NCI-H2081 (cell line): ENCODE data around the gene ERCC2.
"Not testable (repeated sequence)": the region's sequence is repeated elsewhere in the genome, so short reads cannot be mapped to it uniquely, and the experiment has no call there.

Source experiments
- DNase-seq, 2 experiments: peaks; one replicate each; lab custom pipeline; 2025; lab: John Stamatoyannopoulos, UW

ERCC2 gene

DNA sequence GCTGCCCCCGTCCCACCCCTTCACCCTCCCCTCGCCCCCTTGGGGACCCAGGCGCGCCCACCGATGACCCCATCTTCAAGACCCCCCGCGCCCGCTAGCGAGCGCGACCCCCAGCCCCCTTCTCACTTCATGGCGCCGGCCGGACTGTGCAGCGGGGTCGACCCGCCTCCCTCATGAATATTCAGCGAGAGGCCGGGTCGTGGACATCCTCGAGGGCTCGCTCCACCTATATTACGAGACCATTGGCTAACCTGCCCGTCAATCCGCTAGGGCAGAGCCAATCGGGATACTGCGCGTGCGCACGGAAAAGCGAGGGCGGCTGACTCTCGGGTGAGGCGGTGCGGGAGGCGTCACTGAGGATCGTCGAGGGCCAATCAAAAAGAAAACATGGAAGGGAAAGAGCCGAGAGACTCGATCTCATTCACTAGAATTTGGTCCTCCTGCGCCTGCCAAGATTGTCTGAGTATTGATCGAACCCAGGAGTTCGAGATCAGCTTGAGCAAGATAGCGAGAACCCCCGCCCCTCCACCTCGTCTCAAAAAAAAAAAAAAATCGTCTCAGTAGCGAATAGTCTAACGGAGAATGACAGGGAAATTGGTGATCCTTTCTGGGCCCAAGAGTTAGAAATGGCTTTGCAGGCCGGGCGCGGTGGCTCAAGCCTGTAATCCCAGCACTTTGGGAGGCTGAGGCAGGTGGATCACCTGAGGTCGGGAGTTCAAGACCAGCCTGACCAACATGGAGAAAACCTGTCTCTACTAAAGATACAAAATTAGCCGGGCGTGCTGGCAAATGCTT is at the start of gene ERCC2:
Gene ERCC2, minus strand, starts transcription at position 164 of the 795 bp plus-strand sequence. Its CDS starts 33 bp downstream, at position 131.
- DNase-seq, result peak; percentile 97 to 99

DNA sequence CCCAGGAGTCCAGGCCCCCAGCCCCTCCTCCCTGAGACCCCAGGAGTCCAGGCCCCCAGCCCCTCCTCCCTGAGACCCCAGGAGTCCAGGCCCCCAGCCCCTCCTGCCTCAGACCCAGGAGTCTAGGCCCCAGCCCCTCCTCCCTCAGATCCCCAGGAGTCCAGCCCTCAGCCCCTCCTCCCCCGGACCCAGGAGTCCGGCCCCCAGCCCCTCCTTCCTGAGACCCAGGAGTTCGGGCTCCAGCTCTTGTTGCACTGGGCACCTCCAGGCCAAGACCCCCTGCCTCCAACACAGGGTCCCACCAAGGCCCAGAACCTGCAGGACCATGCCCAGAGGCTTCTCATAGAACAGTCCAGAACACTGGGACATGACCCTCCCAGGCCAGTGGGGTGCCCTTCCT is 49.5 kb upstream of the ERCC2 start:
- DNase-seq, result no peak

DNA sequence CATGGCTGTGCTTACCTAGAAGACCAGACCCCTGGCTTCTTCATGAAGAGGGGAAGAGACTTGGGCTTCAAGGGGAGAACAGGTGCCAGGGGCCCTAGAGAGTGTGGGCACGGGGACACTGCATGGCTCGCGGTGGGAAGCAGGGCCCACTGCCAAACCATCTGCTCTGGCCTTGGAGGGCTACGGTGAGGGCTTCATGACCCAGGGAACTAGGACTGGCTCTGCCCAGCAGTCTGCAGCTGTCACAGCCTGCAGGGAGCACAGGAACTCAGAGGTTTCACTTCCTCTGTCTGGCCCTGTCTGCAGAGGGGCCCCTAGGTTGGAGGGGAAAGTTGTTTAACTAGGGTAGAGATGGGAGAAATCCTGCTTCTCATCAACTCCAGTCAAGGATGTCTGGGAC is 49.0 kb upstream of the ERCC2 start:
- DNase-seq, result no peak

DNA sequence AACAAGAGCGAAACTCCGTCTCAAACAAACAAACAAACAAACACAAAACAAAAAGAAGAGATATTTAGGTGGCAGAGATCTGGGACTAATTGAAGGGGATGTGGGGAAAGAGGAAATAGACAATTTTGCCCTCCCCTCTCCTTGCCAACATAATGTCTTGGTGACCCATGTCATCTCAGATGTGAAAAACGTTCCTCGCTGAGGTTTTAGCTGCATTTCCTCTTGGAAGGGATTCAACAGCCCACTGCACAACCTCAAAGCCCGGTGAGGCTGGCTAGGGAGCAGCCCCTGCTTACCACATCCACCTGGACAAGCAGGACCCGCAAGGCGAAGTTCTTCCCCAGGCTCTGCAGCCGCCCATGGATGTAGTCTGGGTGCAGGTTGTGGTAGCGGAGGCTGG is 48.4 kb upstream of the ERCC2 start:
- no peak for DNase-seq

DNA sequence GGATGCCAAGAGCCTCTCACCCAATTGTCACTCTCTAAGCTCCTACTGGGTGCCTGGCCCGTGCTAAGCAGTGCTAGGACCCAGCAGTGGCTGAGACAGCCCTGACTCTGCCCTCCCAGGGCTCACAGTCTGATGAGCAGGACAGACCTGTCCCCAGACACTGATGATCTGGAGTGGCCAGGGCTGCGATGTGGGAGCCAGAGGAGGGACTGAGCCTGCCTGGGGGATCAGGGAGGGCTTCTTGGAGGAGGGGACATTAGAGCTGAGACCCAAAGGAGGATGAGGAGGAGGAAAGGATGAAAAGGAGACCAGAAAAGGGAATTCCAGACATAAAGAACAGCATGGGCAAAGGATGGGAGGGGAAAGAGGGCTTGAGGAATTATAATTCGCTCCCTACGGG is 46.8 kb upstream of the ERCC2 start:
- no peak for DNase-seq

DNA sequence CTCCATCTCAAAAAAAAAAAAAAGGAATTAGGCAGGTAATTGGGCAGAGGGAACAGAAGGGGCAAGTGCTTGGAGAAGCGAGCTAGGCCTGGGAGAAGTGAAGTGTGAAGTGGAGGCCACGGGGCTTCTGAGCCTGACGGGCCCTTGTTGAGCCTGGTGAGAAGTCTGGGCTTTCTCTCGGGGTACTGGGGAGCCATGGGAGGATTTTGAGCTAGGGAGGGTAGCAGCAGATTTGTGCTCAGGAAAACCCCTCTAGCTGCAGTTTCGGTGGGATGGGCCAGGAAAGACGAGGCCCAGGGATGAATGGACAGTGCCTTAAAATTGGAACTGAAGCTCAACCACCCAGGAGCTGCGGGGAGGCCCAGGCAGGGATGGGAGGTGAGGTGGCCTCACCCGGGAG is 44.1 kb upstream of the ERCC2 start:
- no peak for DNase-seq

DNA sequence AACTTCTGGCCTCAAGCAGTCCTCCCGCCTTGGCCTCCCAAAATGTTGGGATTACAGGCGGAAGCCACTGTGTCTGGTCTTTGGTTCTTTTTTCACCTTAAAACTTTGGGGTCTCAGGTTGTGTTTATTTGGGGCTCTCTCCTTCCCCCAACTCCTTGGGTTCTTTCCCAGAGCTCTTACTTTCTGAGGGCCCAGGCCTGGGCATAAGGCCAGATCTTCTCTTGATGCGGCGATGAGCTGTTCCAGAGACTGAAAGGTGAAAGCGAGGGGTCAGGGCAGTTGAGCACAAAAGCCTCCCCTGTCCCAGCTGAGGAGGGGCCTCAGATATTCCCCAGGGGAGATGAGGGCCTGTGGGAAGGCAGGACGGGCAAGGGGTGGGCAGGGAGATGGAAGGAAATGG is 43.1 kb upstream of the ERCC2 start:
- no peak for DNase-seq

DNA sequence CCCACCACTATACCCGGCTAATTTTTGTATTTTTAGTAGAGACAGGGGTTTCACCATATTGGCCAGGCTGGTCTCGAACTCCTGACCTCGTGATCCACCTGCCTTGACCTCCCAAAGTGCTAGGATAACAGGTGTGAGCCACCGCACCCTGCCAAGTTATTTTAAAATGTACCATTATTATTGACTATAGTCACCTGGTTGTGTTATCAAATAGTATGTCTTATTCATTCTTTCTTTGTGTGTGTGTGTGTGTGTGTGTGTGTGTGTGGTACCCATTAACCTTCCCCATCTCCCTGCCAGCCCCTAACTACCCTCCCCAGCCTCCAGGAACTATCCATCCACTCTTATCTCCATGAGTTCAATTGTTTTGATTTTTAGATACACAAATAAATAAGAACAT is 40.0 kb upstream of the ERCC2 start:
- not testable (repeated sequence) for DNase-seq

DNA sequence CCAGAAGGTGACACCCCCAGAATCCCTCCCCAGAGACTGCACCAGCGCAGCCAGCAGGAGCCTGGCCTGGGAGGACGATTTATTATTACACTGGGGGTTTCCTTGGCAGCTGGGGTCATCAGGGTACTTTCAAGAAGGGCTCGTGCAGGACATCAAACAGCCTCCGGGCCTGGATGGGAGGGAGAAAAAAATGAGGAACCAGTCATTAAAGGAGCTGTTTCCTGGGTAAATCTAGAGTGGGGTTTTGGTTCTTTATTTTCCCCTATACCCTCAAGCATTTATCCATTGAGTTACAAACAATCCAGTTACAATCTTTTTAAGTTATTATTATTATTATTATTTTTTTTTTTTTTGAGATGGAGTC is 39.2 kb upstream of the ERCC2 start:
- no peak for DNase-seq

DNA sequence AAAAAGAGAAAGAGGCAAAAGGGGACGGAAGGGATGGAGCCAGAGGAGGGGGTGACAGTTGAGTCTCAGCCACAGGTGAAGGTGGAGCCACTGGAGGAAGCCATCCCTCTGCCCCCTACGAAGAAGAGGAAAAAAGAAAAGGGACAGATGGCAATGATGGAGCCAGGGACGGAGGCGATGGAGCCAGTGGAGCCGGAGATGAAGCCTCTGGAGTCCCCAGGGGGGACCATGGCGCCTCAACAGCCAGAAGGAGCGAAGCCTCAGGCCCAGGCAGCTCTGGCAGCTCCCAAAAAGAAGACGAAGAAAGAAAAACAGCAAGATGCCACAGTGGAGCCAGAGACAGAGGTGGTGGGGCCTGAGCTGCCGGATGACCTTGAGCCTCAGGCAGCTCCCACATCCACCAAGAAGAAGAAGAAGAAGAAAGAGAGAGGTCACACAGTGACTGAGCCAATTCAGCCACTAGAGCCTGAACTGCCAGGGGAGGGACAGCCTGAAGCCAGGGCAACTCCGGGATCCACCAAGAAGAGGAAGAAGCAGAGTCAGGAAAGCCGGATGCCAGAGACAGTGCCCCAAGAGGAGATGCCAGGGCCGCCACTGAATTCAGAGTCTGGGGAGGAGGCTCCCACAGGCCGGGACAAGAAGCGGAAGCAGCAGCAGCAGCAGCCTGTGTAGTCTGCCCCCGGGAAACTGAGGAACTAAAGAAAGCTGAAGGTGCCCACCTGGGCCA is 38.6 kb upstream of the ERCC2 start:
- no peak for DNase-seq

DNA sequence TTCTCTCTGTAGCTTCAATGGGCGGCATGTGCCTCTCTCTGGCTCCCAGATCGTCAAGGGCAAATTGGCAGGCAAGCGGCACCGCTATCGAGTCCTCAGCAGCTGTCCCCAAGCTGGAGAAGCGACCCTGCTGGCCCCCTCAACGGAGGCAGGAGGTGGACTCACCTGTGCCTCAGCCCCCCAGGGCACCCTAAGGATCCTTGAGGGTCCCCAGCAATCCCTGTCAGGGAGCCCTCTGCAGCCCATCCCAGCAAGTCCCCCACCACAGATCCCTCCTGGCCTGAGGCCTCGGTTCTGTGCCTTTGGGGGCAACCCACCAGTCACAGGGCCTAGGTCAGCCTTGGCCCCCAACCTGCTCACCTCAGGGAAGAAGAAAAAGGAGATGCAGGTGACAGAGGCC is 37.7 kb upstream of the ERCC2 start:
- no peak for DNase-seq

DNA sequence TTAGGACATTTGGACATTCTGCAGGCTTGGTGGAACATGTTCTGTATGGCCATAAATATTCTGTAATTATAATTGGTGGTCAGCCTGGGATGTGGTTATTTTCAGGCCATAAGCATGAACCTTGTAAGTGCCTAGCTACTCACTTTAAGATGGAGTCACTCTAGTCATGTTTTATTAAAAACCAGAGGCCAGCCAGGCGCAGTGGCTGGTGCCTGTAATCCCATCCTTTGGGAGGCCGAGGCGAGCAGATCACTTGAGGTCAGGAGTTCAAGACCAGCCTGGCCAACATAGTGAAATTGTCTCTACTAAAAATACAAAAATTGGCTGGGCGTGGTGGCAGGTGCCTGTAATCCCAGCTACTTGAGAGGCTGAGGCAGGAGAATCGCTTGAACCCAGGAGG is 37.2 kb upstream of the ERCC2 start:
- not testable (repeated sequence) for DNase-seq

DNA sequence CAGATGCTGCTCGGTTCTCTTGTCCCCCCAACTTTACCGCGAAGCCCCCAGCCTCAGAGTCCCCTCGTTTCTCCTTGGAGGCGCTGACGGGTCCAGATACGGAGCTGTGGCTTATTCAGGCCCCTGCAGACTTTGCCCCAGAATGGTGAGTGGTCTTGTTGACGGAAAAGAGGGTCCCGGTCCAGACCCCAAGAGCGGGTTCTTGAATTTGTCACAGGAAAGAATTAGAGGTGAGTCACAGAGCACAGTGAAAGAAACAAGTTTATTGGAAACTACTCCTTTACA is 36.7 kb upstream of the ERCC2 start:
- no peak for DNase-seq

DNA sequence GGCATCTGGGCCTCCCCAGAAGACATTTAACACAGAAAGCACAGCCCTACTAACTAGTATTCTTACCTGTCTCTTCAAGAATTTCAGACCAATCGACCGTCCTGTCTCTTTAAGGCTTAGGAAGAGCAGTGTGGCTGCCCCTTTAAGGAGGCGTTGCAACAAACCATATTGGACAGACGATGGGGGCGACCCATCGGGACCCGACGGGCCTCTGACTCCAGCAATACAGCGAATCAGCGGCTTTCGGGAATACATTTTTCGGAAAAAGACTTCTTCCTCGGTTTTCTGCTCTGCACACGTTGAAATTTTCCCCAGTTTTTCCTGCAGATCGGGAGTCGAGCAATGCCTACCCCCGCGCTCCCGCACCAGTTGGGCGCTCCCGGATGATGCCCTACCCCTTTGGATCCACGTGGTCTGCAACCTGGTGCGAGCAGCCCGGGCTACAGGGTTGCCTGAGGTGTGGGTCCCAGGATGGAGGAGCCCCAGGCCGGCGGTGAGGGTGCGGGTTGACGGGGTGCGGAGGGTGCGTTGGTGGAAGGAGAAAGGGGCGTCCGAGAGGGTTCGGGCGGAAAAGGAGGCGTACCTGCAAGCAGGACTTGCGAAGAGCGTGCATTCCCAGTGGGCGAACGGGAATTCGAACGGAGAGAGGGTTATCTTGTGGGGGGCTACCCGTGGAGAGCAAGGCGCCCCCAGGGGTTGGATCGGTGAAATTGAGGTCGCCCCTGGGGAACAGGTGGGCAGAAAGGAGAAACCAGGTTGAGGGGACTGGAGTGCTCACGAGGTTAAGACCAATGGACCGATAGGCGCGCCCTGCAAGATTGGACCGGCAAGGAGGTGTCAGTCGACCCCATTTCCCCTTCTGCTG is 36.1 kb upstream of the ERCC2 start, which contains the start of gene POLR1G:
Gene POLR1G, plus strand, starts transcription at position 419 of the 865 bp plus-strand sequence. Its CDS starts 53 bp downstream, at position 472.
- DNase-seq, result peak; percentile 73 to 84

DNA sequence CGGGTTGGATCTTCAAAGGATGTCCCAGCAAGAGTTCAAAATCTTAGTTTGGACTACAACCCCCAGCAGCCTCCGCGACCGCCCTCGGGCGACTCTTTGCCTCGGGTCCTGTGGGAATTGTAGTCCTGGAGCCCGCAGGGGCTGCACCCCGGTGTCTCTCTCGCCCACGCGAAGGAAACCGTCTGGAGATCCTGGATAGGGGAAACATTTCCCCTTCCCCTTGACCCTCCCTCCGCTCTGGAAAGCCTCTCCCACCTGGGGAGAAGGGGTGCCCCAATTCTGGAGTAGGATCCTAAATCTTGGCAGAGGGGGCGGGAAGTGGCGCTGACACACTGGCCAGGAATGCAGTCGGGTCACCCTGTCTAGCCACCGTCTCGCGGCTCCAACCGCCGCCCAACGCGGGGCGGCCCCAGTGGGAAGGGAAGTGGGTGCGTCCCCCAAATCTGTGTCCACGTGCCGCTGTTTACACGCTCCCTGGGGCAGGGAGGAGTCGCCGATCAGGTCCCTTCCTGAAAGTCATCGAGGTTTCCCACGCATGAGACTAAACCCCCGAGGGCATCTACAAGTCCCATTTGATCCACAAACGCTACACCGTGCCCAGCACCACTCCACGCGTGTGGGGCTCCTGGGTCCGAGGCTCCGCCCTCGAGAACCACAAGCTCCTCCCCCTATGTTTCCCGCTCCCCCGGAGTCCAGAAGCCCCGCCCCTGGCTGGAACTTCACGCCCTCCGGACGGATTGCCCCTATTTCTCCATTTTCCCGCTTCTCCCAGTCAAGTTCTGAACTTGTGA is 35.3 kb upstream of the ERCC2 start:
- DNase-seq, result peak; percentile 73 to 78

DNA sequence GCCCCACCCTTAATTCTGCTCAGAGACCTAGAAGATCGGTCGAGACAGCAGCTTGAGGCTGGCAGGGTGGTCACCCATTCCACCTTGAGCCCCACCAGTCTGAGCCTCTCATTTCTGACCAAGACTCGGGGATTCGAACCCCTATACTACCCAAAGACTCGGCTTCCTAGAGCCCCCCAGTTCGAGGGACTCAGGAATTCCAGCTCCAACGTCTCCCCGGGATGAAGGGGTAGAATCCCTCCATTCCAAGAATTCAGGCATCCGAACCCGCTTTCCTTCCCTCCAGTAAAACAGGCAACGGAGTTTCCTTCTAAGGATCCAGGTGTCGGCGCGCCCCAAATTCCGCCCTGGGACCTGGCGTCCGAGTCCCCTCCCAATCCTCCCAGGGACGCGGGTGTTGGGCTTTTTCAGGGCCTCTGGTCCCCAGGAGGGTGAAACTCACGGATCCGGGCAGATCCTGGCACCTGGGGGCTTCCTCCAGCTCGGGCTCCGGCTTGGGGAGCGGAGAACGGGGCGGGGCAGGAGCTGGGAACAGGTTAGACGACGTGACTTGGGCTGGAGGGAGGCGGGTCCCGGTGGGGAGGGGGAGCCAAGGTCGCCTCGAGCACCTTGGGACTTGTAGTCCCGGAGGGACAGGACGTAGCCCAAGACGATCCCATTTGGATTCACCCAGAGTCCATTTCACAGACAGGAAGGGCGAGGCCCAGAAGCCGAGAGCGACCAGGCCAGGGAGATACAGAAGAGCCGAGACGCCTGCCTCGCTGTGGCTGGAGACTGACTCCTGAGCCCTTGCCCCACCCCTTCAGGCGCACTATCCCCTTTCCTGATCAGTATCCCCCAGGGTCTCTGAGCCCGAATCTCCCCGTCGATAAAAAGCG is 34.4 kb upstream of the ERCC2 start, which contains the start of gene PPP1R13L:
Gene PPP1R13L, minus strand, starts transcription at position 513 of the 878 bp plus-strand sequence. CDS start 6,751 bp downstream, outside the sequence.
- DNase-seq, result peak; percentile 67 to 77

DNA sequence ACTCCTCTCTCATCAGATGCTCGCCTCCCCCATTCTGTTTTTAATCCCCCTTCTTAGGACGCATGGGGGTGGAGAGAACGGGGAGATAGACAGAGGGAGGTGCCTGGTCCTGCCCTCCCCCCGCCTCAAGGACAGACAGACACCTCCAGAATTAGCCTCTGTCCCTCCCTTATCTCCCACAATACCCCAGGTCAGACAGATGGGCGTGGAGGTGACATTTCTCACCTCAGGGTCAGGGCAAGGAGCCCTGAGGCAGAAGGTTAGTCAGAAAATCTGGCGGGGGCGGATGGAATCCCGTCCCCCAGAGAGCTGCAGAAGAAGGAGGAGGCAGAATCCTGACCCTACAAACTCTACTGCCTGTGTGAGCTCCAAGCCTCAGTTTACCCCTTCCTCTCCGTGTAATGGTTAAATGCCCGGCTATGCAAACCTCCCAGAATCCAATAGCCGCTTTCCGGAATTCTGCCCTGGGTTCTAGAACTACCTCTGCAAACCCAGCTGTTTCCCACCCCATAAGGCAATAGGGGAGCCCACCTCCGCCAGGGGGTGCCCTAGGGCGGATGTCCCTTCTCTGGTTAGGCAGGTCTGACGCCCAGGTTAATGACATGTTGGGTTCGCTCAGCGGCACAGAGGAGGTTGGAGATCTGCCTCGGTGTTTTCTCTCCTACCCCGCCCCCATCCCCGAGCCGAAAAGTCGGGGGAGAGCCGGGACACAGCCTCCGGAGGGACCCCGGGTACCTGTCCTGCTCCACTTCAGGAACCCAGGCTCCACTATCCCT is 33.6 kb upstream of the ERCC2 start:
- DNase-seq, result peak in 1 of 2 experiments; percentile 15

DNA sequence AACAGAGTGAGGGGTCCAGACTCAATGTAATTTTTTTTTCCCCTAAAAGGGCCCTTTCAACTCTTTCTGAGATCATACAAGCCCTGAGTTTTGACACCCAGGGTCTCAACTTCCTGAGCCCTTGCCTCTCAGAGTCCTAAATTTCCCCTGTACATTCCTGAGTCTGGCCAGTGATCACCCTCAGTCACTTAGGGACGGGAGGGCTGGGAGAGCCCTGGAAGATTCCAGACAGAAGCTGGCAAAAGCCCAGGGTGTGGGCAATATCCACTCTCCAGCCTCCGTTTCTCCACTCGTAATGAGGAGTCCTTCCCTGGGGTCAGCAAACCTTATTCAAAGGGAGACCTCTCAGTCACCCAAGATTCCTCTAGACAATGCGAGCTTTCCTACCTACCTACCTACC is 32.9 kb upstream of the ERCC2 start:
- no peak for DNase-seq

DNA sequence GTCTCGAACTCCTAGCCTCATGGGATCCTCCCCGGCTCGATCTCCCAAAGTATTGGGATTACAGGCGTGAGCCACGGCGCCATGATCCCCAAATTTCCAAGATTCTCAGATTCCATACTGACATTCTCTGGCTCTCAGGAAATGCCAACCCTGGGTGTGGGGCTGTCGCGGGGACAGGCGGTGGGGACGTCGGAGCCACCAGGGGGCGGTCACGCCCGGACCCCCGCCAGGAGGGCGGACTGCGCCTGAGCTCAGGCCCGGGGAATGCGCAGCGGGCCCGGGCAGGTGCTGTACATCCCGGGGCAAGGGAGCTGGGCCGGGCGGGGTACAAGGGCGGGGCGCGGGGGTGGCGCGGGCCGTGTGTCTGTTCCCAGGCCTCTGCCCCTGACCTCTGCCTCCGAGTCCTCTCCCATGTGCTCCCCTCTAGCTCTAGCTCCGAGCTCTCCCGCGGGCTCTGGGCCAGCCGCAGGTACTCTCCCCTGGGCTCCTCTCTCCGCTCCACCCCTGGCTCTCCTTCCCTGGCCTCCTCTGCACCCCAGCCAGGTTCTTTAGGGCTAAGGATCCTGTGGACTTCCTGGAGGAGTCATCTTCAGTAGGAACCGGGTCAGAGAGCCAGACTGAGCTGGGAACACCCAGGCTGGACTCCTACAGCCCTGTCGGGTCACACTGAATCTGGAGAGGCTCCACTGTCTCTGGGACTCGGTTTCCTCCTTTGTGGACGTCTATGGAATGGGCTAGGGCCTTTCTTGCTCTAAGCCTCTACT is 32.1 kb upstream of the ERCC2 start:
- DNase-seq, result no peak
